Adrenal gland (tissue), 12 donors: ENCODE data around the gene MAPT. TPM values are rescaled to one million over a fixed set of nuclear protein-coding genes. Genes with fewer than 3 reads are reported as not detected.
A peak's percentile ranks its signal among the peaks of the same experiment; 100 is the strongest.

ENCODE experiments used
- DNase-seq, 7 donors: peaks; one replicate each; pipeline ENCODE4 v3.0.0-alpha.2; 2019 to 2020
- H3K27ac ChIP-seq, 5 donors: fragments of 200-600 bp; sonication (generic) in 4 of 5; 1 replicate in 3 of 5; 2 replicates in 2 of 5; pipeline versions ENCODE4 v1.5.1 to v1.8.0; 2016 to 2020; ENCODE audit warnings: mild to moderate bottlenecking in 1 of 5
- H3K27me3 ChIP-seq: fragments of 200-600 bp; 2 replicates; pipeline ENCODE4 v1.8.0; 2021
- H3K36me3 ChIP-seq, 2 donors: fragments of 200-600 bp; replicated peaks in 1 of 2; 1 replicate in 1 of 2; 2 replicates in 1 of 2; pipeline versions ENCODE4 v1.5.1 to v1.8.0; 2018 to 2022
- H3K4me1 ChIP-seq, 2 donors: fragments of 200-600 bp; replicated peaks in 1 of 2; 1 replicate in 1 of 2; 2 replicates in 1 of 2; pipeline versions ENCODE4 v1.5.1 to v1.8.0; 2018 to 2021
- H3K4me3 ChIP-seq, 4 donors: fragments of 200-600 bp; sonication (generic) in 3 of 4; one replicate each; pipeline ENCODE4 v1.5.1; 2016 to 2018
- H3K9me3 ChIP-seq, 3 donors: fragments of 200-600 bp; sonication (generic) in 1 of 3; replicated peaks in 1 of 3; 1 replicate in 2 of 3; 2 replicates in 1 of 3; pipeline versions ENCODE4 v1.5.1 to v1.8.0; 2016 to 2021
- CTCF ChIP-seq, 6 experiments: fragments of 450-650 bp in 4 of 6; fragments of 200-600 bp in 2 of 6; sonication (generic) in 1 of 6; IDR thresholded peaks; 1 replicate in 5 of 6; 2 replicates in 1 of 6; pipeline versions ENCODE4 v1.5.1 to v1.8.0; 2016 to 2021; ENCODE audit warnings: antibody characterized with exemption in 6 of 6, mild to moderate bottlenecking in 2 of 6, moderate library complexity in 1 of 6
- POLR2A ChIP-seq, 2 donors: fragments of 450-650 bp; IDR thresholded peaks; one replicate each; pipeline ENCODE4 v1.6.1; 2017; ENCODE audit warnings: antibody characterized with exemption in 2 of 2, mild to moderate bottlenecking in 2 of 2, moderate library complexity in 1 of 2
- WGBS, 4 donors: extraction: QIAGEN DNeasy Blood & Tissue Kit in 2 of 4; methylation state at CpG; one replicate each; pipeline versions ENCODE4 v1.1.5 to v1.1.7; 2013 to 2017; 5-methylcytosine and 5-hydroxymethylcytosine counted together
- intact Hi-C, 2 donors: fragments of 100-400 bp; cut with DNase I; formaldehyde crosslinking; loops; one replicate each; pipeline versions ENCODE4 v1.14.1 to v1.15.0; 2022 to 2023
- polyA plus RNA-seq, 3 donors: library from polyadenylated mRNA; stranded (reverse); fragments of 200-250 nt in 2 of 3; fragments of 350-450 nt in 1 of 3; fragmentation: Illumina TruSeq in 1 of 3; extraction: RNeasy Lipid Tissue Mini Kit (QIAGEN cat#74804) in 1 of 3; gene quantifications; one replicate each; pipeline ENCODE4 v1.2.3, GENCODE V29; 2013 to 2014
- total RNA-seq, 9 donors: library from RNA; depleted of rRNA in 4 of 9; stranded (reverse); fragments of >200 nt in 4 of 9; fragments of 120-200 nt in 1 of 9; fragmentation: NEBNext Ultra II Directional in 1 of 9; extraction: Animal tissue kit (Norgen Biotek cat#: 25700) in 1 of 9; gene quantifications; one replicate each; pipeline versions ENCODE4 v1.1.0 to v1.2.4, GENCODE V29; 2013 to 2023
- donor health status: healthy with polysubstance abuse.
- donor health status: Bipolar disorder and iron deficiency.
- donor health status: DM: yes; HTN: yes; CAD: no.
- donor health status: DM: no; HTN: no; CAD: no.
- donor health status: DM: no; HTN: no; CAD: no.
- donor health status: DM: yes; HTN: yes; CAD: no.

The MAPT gene
- total and polyA plus RNA-seq, 12 donors = 0.72 to 17.6 (median 3.3) TPM

DNA sequence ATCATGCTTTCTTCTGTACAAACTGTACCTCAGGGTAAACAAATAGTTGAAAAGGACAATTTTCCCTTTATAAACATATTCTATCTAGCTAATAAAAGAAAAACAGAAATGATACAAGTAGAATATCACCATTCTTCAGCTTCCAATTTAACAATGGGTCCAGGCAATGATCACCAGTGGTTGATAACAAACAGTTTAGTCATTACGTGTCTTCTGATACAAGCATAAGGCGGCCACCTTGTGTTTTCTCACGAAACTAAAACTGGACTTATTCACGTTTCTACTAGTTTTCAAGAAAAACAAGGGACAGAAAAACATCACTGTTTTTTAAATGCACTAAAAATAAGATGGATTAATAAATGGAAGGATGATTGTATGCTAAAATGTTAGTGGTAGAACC, 163.0 kb downstream of the MAPT start:
- Histone ChIP-seq H3K4me3 (no peak overlapping the region), H3K4me1 (peaks cover 9 to 32% of the 10 kb centered on the region in 2 donors), H3K27me3 (no peaks in the 10 kb centered on the region), H3K9me3 (no peaks in the 10 kb centered on the region), H3K36me3 (peaks cover 0 to 3% of the 10 kb centered on the region in 2 donors), H3K27ac (peak overlapping the region in 3 of 5 donors; percentile 5 to 48 (median 12))
- intact Hi-C loops = no loop called here
- no peak for DNase-seq
- TF ChIP-seq POLR2A (IDR thresholded peaks at IDR 0.05) = no peak
- TF ChIP-seq CTCF (IDR thresholded peaks at IDR 0.05) = no peak
- WGBS, 4 donors = 91 to 95% (median 94%) methylated on average over 4 of the region's 4 CpGs

DNA sequence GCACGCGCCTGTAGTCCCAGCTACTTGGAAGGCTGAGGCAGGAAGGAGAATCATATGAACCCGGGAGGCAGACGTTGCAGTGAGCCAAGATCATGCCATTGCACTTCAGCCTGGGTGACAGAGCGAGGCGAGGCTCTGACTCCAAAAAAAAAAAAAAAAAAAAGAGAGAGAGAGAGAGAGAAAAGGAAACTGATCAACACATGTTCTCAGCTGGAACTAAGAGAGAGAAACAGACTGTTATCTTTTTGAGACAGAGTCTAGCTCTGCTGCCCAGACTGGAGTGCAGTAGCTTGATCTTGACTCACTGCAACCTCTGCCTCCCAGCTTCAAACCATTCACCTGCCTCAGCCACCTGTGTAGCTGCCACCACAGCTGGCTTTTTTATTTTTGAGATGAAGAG, 165.1 kb downstream of the MAPT start:
- Histone ChIP-seq H3K27ac (peak overlapping the region in 1 of 5 donors; percentile 13), H3K36me3 (peaks cover 0 to 7% of the 10 kb centered on the region in 2 donors), H3K4me3 (no peak overlapping the region), H3K9me3 (no peaks in the 10 kb centered on the region), H3K27me3 (no peaks in the 10 kb centered on the region), H3K4me1 (peaks cover 9 to 39% of the 10 kb centered on the region in 2 donors)
- intact Hi-C loops = no loop called here
- WGBS, 4 donors = 64 to 78% (median 72%) methylated on average over 6 of the region's 6 CpGs
- peak in 2 of 7 donors; percentile 25 to 26 for DNase-seq
- TF ChIP-seq POLR2A (IDR thresholded peaks at IDR 0.05) (no peak), CTCF (IDR thresholded peaks at IDR 0.05) (no peak)

- H3K27ac ChIP-seq = no peak overlapping the region
- H3K4me1 ChIP-seq = peaks cover 9 to 39% of the 10 kb centered on the region in 2 donors
- TF ChIP-seq CTCF (IDR thresholded peaks at IDR 0.05) = no peak
- TF ChIP-seq POLR2A (IDR thresholded peaks at IDR 0.05) = no peak
- no peaks in the 10 kb centered on the region for H3K9me3 ChIP-seq
- no peaks in the 10 kb centered on the region for H3K27me3 ChIP-seq
- 59 to 68% (median 65%) methylated on average over 2 of the region's 2 CpGs for WGBS, 4 donors
- H3K36me3 ChIP-seq = peaks cover 0 to 12% of the 10 kb centered on the region in 2 donors
- intact Hi-C loops = loop anchor here in 1 of 2 donors (10.0 kb wide), 1 partner anchor 54 kb away; no protein-coding TSS in a partner anchor
- no peak for DNase-seq
- no peak overlapping the region for H3K4me3 ChIP-seq
Observed at GRCh38 chr17:46060461-46060860, 166.1 kb downstream of the MAPT start.

DNA sequence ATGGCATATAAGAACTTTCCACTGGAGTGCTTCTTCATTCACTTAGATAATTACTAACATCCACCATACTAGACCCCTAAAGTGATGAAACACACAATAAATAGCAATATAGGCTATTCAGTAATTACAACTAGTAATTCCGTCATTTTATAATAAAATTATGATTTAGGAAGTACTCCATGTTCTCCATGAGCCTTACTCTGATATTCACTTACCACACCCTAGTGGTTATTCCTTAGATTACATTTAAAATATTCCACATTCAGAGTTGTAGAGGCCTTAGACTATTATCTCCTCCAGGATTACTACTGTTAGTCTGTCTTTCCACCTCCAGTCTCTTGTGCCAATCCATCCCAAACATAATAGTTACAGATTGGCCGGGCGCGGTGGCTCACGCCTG, 167.1 kb downstream of the MAPT start:
- Histone ChIP-seq H3K4me3 (no peak overlapping the region), H3K27ac (no peak overlapping the region), H3K27me3 (no peaks in the 10 kb centered on the region), H3K4me1 (peaks cover 9 to 39% of the 10 kb centered on the region in 2 donors), H3K9me3 (no peaks in the 10 kb centered on the region), H3K36me3 (peaks cover 0 to 22% of the 10 kb centered on the region in 2 donors)
- intact Hi-C loops = loop anchor here in 1 of 2 donors (10.0 kb wide), 1 partner anchor 53 kb away; no protein-coding TSS in a partner anchor
- TF ChIP-seq POLR2A (IDR thresholded peaks at IDR 0.05) (no peak), CTCF (IDR thresholded peaks at IDR 0.05) (peak in 4 of 6 experiments; percentile 21 to 39 (median 34))
- WGBS, 4 donors = 84 to 99% (median 98%) methylated on average over 5 of the region's 5 CpGs
- no peak for DNase-seq
